Thoracic aorta (tissue), 2 donors: Measurements from ENCODE around the gene ATP1A1. TPM values are rescaled to one million over a fixed set of nuclear protein-coding genes. Genes with fewer than 3 reads are reported as not detected.

Experiments used
- ATAC-seq: fragments of 150-250 bp; one replicate; pipeline ENCODE4 v1.8.0; 2017; ENCODE audit warnings: low read depth; ENCODE audit not compliant: insufficient number of reproducible peaks, low FRiP score
- DNase-seq: peaks from one replicate; pipeline ENCODE4 v3.0.0-alpha.2; 2020; ENCODE audit warnings: low spot score
- H3K27ac ChIP-seq, 2 donors: fragments of 200-600 bp; sonication (generic); 1 replicate in 1 of 2; 2 replicates in 1 of 2; pipeline ENCODE4 v1.5.1; 2016; ENCODE audit warnings: mild to moderate bottlenecking in 2 of 2, moderate library complexity in 2 of 2
- H3K27me3 ChIP-seq: fragments of 200-600 bp; sonication (generic); replicated peaks from 2 replicates; pipeline ENCODE4 v1.6.0; 2016; ENCODE audit warnings: mild to moderate bottlenecking; ENCODE audit not compliant: insufficient read depth
- H3K36me3 ChIP-seq: fragments of 200-600 bp; sonication (generic); one replicate; pipeline ENCODE4 v1.5.1; 2016
- H3K4me1 ChIP-seq, 2 donors: fragments of 200-600 bp; sonication (generic); 1 replicate in 1 of 2; 2 replicates in 1 of 2; pipeline versions ENCODE4 v1.5.1 to v1.6.0; 2016; ENCODE audit warnings: low read depth in 2 of 2, mild to moderate bottlenecking in 1 of 2; ENCODE audit not compliant: control insufficient read depth in 1 of 2
- H3K4me3 ChIP-seq: fragments of 200-600 bp; sonication (generic); 2 replicates; pipeline ENCODE4 v1.5.1; 2016; ENCODE audit warnings: mild to moderate bottlenecking
- H3K9me3 ChIP-seq: fragments of 200-600 bp; sonication (generic); 2 replicates; pipeline ENCODE4 v1.5.1; 2016
- total RNA-seq, 2 donors: library from RNA; depleted of rRNA; stranded (reverse); fragments of >200 nt; gene quantifications; one replicate each; pipeline versions ENCODE4 v1.1.0 to v1.2.3, GENCODE V29; 2016
- TF ChIP-seq, protein P1 (sequence below): fragments of 200-600 bp; sonication (generic); IDR thresholded peaks from one replicate; pipeline ENCODE4 v1.5.1; 2019; ENCODE audit warnings: antibody characterized with exemption

The ATP1A1 gene
- total RNA-seq, 2 donors from 2014 or later, result 244 to 310 TPM

DNA sequence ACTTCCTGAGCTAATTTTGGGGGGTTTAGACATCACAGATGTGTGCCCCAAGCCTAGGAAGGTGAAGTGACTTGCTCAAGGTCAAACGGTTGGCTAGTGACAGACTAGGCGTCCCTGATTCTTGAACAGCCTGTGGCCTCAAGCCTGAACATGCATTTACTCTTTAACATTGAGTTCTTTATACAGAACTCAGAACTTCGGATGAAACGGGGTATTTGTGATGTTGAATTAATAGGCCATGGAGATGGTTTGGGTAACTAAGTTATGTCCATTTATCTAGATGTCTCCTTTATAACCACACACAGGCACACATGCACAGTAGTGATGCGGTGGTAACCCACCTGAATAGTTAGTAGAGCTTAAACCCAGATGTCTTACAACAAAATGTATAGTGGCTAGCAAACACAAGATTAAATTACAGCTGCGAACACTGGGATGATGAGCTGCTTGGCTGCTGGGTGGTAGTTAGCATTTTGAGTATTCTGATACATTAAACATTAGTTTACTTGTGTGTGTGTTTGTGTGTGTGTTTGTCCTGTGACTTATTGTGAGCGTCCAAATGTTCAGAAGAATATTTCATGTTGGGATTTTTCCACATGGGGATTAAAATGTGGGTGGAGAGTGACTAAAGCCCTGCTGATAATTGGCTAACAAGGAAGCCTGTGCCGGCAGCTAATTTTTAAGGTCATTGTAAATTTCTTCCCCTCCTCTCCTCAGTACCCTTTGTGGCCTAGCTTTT is 2.3 kb downstream of the ATP1A1 start:
- Histone ChIP-seq H3K4me3 (peak overlapping the region; percentile 95), H3K27ac (peak overlapping the region; percentile 81 to 97), H3K4me1 (peaks cover 51 to 64% of the 10 kb centered on the region in 2 donors), H3K9me3 (no peaks in the 10 kb centered on the region), H3K27me3 (no peaks in the 10 kb centered on the region), H3K36me3 (no peaks in the 10 kb centered on the region)
- TF ChIP-seq, protein P1, sequence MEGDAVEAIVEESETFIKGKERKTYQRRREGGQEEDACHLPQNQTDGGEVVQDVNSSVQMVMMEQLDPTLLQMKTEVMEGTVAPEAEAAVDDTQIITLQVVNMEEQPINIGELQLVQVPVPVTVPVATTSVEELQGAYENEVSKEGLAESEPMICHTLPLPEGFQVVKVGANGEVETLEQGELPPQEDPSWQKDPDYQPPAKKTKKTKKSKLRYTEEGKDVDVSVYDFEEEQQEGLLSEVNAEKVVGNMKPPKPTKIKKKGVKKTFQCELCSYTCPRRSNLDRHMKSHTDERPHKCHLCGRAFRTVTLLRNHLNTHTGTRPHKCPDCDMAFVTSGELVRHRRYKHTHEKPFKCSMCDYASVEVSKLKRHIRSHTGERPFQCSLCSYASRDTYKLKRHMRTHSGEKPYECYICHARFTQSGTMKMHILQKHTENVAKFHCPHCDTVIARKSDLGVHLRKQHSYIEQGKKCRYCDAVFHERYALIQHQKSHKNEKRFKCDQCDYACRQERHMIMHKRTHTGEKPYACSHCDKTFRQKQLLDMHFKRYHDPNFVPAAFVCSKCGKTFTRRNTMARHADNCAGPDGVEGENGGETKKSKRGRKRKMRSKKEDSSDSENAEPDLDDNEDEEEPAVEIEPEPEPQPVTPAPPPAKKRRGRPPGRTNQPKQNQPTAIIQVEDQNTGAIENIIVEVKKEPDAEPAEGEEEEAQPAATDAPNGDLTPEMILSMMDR, result no peak
- ATAC-seq, result no peak
- DNase-seq, result no peak

DNA sequence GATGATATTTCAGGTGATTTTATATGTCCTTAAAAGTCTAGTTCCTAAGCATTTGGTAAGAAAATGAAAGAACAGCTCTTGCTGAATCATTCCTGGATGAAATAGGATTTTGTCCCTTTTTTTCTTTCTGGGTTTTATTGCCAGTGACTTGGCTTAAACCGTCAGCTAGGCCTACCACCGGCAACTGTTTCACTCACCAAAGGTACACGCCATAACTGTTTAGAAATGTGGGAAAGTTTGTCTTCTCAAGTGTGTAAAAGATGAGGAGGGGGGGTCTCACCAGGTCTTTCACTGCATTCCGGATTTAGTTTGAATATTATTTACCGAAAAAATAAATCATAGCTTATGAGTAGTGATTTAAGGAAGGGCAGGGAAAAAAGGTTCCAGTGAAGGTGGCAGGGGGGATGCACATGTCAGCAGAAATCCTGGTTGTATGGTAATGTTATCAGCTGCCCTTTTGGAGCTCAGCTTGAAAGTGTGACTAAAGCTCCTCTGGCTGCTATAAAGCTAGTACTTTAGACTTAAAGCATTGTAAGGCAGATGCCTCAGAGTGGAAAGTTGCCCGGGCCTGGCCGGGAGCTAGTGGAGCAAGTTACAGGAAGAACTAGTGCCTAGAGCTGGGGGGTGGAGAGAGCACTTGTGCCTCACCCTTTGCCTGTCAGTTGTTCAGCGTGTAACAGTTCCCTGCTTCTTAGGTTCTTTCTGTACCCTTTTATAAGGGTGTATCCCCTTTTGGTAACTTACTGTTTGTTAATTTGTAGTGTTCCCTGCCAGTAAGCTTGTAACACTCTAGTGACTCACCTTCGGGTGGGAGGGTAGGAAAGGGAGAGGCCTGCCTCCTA is 3.1 kb downstream of the ATP1A1 start:
- Histone ChIP-seq H3K9me3 (no peaks in the 10 kb centered on the region), H3K4me3 (peak overlapping the region; percentile 95), H3K27ac (peak overlapping the region; percentile 81 to 97), H3K27me3 (no peaks in the 10 kb centered on the region), H3K36me3 (no peaks in the 10 kb centered on the region), H3K4me1 (peaks cover 59 to 72% of the 10 kb centered on the region in 2 donors)
- TF ChIP-seq, protein P1, result no peak
- ATAC-seq (peak; percentile 81), DNase-seq (peak; percentile 69)

DNA sequence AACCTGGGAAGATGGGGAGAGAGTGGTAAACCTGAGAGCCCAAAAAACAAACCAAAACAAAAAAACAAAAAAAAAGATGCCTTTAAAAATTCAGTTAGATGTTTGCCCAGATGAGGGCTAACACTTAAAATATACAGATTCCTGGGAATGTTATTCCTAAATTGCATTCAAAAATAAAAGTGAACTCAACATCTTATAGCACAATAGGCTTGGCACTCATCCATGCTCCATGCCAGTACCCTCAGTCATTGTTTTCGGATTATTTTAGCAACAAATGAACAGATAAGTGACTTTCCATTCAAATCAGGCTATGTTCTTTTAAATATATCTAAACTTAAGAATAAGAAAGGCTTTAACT is 3.7 kb downstream of the ATP1A1 start:
- Histone ChIP-seq H3K4me1 (peaks cover 65 to 78% of the 10 kb centered on the region in 2 donors), H3K9me3 (no peaks in the 10 kb centered on the region), H3K27me3 (no peaks in the 10 kb centered on the region), H3K27ac (peak overlapping the region; percentile 81 to 97), H3K4me3 (peak overlapping the region; percentile 95), H3K36me3 (no peaks in the 10 kb centered on the region)
- ATAC-seq, result no peak
- no peak for DNase-seq
- TF ChIP-seq, protein P1, result no peak

DNA sequence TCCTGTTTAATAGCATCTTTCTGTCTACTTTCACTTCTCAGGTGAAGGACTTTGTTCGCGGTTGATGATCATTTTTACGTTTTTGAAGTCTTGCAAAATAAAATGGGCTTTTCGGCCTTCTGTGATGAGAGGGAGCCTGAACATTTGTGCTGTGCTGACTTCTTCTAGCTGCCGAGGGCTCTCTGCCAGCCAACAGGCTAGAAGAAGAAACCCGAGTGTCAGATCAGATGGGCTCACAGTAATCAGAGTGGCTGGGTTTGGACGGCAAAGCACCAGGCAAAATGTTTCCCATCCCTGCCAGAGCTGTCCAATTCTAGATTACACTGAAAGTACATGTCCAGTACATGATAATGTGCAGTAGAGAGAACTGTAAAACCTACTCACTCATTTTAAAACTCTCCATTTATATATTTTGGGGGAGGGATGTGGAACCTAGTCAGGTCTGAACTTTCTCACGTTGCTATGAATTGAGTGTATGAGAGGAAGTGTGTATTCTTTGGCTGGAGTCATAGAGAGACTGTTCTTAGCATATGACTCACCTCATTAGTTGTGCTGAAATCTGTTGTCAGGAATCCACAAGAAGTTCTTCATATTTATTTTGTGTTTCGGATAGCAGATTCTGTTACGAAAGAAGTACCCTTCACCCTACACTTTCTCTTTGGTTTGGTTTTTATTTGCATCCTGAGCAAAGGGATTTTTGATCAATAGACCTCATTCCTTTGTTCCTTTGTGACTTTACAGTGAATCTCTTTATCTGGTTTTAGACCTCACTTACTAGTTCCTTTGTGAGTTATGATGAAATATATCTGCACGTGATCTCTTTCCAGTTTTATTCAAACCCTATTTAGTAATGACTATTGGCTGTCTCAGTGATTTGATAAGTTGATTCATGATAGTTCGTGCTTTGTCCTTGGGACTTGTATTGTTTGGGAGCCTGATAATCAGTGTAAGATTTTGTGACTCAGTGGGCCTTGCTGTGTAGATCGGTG is 4.8 kb downstream of the ATP1A1 start:
- peak overlapping the region; percentile 95 for H3K4me3 ChIP-seq
- peak overlapping the region; percentile 81 to 97 for H3K27ac ChIP-seq
- DNase-seq (no peak), ATAC-seq (peak; percentile 50)
- no peaks in the 10 kb centered on the region for H3K36me3 ChIP-seq
- no peaks in the 10 kb centered on the region for H3K9me3 ChIP-seq
- H3K27me3 ChIP-seq, result no peaks in the 10 kb centered on the region
- peaks cover 71 to 83% of the 10 kb centered on the region in 2 donors for H3K4me1 ChIP-seq
- TF ChIP-seq, protein P1, result no peak
